ENCODE data around the gene PDPK1.
"Not testable (repeated sequence)": the region's sequence is repeated elsewhere in the genome, so short reads cannot be mapped to it uniquely, and the experiment has no call there.

Gene PDPK1

GRCh38 chr16:2603165-2604015, 65.6 kb downstream of the PDPK1 start:
- no peak for TF ChIP-seq CTCF (IDR thresholded peaks at IDR 0.05; ENCODE audit: low read depth, low read length, missing control alignments)
- peak overlapping the region; percentile 85 for H3K4me3 ChIP-seq (replicated peaks; ENCODE audit: low read depth, low read length)

GRCh38 chr16:2604016-2604369, 66.2 kb downstream of the PDPK1 start:
- DNase-seq (ENCODE audit: extremely low read depth, low read depth), result not testable (repeated sequence)
- peak overlapping the region; percentile 85 for H3K4me3 ChIP-seq (replicated peaks; ENCODE audit: low read depth, low read length)

More at GRCh38 chr16:2603165-2604015, 65.6 kb downstream of the PDPK1 start:
- DNase-seq (ENCODE audit: extremely low read depth, low read depth), result peak; percentile 72

DNA sequence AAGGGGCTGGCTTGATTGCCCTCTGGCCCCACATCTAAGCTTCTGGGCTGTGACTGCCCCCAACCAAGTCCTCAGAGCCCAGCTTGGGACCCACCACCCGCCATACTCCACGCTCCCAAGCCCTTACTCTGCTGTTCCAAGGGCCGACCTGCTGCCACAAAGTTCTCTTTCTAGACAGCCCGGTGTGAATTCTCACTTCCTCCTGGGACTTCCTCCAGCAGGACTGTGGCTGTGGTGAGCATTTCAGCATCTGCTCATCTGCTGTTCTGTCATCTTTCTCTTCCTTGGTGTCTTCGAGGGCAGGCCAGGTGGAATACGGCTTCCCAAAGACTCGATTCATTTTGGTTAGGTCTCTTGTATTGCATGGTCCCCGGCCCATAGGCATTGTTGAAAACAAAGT, 69.0 kb downstream of the PDPK1 start:
- not testable (repeated sequence) for DNase-seq (ENCODE audit: extremely low read depth, low read depth); H3K4me3 ChIP-seq (replicated peaks; ENCODE audit: low read depth, low read length)

DNA sequence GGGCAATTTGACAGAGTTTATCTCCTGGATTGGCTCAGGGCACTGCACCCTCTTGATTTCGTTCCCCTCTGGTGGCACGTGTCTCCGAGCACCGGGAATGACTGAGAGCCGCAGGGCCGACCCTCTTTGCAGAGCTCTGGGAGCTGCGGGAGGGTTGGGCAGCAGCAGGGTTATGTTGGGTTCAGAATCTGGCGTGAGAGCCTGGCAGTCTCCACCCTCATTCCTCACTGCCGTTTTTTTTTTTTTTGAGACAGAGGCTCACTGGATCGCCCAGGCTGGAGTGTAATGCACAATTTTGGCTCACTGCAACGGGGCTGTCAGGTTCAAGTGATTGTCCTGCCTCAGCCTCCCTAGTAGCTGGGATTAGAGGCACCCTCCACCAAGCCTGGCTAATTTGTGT, 71.5 kb downstream of the PDPK1 start:
- not testable (repeated sequence) for DNase-seq (ENCODE audit: extremely low read depth, low read depth); H3K4me3 ChIP-seq (replicated peaks; ENCODE audit: low read depth, low read length)

DNA sequence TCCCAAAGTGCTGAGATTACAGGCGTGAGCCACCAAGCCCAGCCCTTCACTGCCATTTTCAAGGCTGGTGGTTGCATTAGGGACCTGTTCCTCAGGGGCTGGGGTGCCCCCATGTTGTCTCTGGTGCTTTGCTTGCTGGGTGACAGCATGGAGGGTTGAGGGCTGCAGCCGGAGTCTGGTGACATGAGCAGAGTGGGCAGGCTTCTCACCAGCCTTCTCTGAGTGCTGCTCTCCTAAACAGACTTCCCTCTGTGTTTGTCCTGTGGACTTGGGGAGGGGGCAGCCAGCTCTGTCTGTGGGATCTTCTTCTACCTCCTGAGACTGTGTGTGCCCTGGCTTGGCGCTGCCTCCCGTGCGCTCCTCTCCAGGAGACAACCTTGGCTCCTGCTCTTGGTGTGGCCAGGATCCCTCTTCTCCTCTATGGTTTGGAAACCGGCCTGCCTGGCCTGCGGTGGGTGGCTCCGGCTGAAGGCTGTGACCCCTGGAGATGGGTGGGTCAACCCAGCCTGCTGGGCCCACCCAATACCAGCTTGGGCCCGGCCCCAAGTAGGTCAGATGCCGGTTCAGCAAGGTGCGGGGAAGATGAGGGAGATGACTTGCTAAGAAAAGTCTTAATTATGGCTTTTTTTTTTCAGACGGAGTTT, 72.1 kb downstream of the PDPK1 start:
- no peak for TF ChIP-seq CTCF (IDR thresholded peaks at IDR 0.05; ENCODE audit: low read depth, low read length, missing control alignments)
- no peak overlapping the region for H3K4me3 ChIP-seq (replicated peaks; ENCODE audit: low read depth, low read length)
- no peak for DNase-seq (ENCODE audit: extremely low read depth, low read depth)

DNA sequence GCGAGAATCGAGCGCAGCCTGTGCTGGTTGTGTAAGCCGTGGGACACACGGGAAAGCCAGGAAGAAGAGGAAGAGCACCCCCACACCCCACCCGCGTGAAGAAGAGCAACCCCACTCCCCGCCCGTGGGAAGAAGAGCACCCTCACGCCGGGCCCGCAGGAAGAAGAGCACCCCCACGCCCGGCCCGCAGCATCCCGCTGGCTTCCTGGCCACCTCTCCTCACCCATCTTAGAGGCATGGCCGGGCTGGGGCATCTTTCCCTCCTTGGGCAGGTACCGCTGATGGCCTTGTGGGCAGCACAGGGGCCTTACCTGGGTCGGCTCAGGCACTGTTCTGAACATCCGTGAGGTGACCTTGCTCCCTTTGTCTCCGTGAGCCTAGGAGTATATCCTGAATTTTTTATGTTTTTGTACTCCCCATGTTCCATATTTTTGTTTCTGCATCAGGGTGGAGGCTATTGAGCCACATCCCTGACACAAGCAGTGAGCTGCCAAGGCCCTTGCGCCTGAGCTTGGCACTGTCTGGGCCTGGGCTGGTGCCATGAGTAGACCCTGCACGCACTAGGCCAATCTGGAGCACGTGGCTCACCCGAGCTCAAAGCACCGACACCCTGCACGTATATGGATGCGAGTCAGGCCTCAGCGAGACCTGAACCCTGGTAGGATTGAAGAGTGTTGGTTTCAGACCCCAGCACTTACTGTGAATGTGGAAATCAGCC, 73.1 kb downstream of the PDPK1 start:
- no peak for TF ChIP-seq CTCF (IDR thresholded peaks at IDR 0.05; ENCODE audit: low read depth, low read length, missing control alignments)
- DNase-seq (ENCODE audit: extremely low read depth, low read depth), result no peak
- no peak overlapping the region for H3K4me3 ChIP-seq (replicated peaks; ENCODE audit: low read depth, low read length)

- no peak overlapping the region for H3K4me3 ChIP-seq (replicated peaks; ENCODE audit: low read depth, low read length)
- TF ChIP-seq CTCF (IDR thresholded peaks at IDR 0.05; ENCODE audit: low read depth, low read length, missing control alignments), result no peak
- DNase-seq (ENCODE audit: extremely low read depth, low read depth), result no peak
Observed at GRCh38 chr16:2611499-2611862, 73.7 kb downstream of the PDPK1 start.

GRCh38 chr16:2611877-2612276, 74.1 kb downstream of the PDPK1 start:
- not testable (repeated sequence) for H3K4me3 ChIP-seq (replicated peaks; ENCODE audit: low read depth, low read length); DNase-seq (ENCODE audit: extremely low read depth, low read depth)

GRCh38 chr16:2613251-2613650, 75.4 kb downstream of the PDPK1 start:
- not testable (repeated sequence) for H3K4me3 ChIP-seq (replicated peaks; ENCODE audit: low read depth, low read length); DNase-seq (ENCODE audit: extremely low read depth, low read depth)
